NCI-H128 (cell line): ENCODE measurements around the gene ASB11.
"Not testable (repeated sequence)": the region's sequence is repeated elsewhere in the genome, so short reads cannot be mapped to it uniquely, and the experiment has no call there.

ENCODE experiments used
- DNase-seq: peaks from one replicate; lab custom pipeline; 2025; ENCODE audit not compliant: unreplicated experiment; lab: John Stamatoyannopoulos, UW

Gene ASB11

DNA sequence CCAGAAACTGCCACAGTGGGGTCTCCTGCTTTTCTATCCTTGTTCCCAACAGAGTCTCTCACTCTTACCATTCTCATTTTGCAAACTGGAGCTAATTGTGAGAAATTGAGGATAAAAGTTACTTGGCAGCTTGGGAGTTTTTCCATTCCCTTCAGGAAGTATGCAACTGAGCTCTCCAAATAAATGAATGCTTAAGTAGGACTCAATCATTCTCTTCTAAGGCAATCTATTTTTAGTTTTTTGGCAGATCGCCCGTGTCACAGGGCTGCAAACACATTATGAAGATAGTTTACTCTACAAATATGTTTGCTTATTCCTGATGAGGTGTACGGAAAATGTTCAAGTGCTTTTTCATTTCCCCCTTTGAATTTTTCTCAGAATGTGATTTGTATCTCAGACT is 5.3 kb downstream of the ASB11 start:
- DNase-seq, result peak; percentile 7

DNA sequence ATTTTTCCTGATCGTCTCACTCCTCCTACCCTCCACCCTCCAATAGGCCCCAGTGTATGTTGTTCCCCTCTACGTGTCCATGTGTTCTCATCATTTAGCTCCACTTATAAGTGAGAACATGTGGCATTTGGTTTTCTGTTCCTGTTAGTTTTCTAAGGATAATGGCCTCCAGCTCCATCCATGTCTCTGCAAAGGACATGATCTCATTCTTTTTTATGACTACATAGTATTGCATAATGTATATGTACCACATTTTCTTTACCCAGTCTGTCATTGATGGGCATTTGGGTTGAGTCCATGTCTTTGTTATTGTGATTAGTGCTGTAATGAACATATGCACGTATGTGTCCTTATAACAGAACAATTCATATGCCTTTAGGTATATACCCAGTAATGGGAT is 9.5 kb downstream of the ASB11 start:
- DNase-seq, result not testable (repeated sequence)

DNA sequence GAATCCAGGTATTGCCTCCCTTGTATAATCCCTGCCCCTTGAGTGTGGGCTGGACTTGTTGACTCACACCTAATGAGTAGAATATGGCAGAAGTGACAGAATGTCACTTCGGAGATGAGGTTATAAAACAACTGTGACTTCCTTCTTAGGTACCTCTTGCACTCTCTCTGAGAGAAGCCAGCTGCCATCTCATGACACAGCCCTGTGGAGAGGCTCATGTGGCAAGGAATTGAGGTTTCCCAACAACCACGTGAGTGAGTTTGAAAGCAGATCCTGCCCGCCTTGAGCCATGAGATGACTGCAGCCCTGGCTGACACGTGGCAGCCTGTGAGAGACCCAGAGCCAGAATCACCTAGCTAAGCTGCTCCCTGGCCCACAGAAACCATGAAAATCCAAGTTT is 13.5 kb downstream of the ASB11 start:
- DNase-seq, result no peak

DNA sequence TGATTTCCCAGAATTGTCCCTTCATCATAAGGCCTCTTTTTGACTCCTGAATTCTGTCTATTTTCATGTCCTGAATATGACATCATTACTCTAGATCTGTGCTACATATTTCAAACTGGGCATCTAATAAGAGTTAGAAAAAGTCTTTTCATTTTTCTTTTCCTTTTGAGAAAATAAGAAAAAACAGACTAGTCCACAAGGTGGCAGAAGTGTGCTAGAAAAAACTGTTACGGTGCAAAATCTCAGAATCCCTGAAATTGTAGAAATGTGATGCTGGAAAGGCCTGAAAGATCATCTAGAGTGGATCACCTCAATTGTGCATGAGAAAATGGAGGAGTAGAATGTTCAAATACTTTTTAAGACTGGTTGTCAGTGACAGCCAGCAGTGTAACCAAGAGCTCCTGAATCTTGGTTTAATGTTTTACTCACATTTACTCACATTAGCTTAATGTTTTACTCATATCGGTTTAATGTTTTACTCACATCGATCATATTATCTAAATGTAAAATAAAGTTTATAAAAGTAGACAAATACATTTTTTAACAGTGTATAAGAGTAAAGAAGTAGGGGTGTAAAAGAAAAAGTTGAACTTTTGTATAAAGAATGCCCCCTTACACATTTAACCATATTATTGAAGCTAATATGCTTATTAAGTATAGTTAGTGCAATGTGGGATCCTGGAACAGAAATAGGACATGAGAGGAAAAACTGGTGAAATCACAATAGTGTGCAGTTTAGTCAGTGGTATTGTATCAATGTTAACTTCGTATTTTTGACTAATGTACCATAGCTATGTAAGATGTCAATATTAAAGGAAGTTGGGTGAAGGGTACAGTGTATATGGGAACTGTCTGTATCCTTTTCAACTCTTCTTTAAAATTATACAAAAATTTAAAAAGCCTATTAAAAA is 15.2 kb downstream of the ASB11 start:
- DNase-seq, result no peak

DNA sequence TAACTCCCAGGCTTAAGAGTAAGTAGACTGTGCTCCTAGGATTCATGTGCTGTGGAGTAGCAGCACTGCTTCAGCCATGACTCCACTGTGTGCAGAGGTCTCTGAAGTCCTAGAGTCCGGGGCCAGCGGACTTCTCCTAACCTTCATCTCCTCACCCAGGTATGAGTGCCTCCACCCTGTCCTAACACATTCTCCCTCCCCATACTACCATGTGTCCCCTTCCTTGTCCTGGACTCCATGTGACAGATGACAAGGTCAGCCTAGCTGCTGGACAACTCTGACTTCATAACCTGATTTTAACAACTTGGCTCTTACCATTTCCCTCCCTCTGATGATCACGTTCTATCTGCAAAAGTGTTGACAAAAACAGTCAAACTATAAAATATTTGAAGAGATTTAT is 16.7 kb downstream of the ASB11 start:
- DNase-seq, result no peak

DNA sequence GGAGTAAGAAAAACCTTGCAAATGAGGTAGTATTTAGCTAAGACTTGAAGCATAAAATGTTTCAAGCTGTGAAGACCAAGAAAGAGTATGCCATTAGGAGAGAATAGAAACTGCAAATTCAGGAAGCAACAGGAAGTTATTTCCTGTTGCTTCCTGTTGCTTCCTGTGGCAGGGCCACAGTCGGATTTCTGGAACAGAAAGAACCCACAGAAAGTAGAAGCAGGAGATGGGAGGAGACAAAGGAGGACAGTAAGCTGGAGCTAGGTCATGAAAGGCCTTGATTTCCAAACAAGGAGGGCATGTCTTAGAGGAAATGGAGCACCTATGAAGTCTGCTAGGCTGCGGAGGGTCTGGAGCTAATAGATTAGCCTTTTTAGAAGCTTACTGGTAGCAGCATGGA is 17.2 kb downstream of the ASB11 start:
- no peak for DNase-seq

DNA sequence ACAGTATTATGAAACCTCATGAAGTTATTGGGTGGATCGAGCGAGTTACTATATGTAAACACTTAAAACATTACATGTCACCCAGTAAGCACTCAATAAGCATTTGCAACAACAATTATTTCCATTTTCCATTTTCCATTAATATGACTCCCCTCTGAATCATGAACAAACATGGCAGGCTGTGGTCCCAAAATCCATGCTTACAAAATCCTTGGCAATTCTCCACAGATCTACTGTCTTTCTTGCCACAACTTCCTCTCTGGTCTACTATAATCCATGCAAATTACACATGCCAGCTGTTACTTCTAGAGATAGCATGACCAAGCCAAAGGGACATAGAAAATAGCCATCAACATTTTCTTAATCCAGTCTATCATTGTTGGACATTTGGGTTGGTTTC is 22.0 kb downstream of the ASB11 start:
- DNase-seq, result no peak

DNA sequence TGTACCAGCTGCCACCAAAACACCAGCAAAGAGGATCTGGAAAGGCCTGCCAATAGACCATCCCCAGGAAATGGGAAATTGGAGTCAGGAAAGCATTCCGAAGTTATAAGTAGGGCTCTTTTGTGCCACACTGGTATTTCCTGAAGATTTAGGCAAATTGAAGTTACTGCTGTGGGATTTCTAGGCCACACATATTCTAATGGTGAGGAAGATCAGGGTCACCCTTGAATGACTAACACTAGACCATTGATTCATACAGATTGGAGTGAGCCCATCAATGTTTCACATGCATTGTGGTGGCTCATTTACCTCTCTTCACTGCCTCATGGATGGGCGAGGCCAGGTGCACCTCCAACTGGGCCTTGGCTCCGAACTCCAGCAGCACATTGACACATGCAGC is 22.6 kb downstream of the ASB11 start:
- DNase-seq, result no peak

DNA sequence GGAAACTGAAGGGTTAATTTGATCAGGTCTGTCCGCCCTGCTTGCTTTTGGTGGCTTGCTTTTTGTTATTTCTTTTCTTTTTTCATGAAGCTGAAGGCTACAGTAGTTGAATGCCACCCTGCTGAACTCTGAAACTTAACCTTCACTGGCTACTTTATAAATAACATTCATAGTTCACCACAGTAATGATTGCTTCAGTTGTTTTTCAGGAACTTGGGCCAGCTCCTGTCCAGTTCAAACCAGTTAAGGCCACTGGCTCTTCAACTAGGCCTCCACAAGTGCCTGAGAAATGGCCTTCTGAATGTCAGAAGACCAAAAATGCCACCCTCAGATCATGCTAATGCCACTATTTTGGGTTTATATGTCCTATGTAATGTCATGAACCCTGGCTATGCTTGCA is 37.8 kb downstream of the ASB11 start:
- no peak for DNase-seq

DNA sequence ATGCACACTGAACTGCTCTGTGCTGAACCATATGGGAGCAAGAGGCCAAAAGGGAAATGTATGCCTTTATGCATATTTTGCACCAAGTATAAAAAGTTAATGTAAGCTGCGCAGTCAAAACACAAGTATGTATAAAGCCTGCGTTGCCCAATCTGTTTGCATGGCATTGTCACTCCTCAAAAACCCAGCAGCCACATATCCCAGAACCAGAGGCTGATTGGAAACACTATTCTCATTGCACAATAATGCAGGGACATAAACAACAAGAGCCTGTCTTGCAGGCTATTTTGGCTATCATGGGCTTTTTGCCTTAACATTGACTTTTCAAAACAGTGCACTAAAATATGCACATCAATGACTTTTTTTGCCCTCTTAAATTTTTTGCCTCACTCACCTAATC is 40.5 kb downstream of the ASB11 start:
- no peak for DNase-seq

DNA sequence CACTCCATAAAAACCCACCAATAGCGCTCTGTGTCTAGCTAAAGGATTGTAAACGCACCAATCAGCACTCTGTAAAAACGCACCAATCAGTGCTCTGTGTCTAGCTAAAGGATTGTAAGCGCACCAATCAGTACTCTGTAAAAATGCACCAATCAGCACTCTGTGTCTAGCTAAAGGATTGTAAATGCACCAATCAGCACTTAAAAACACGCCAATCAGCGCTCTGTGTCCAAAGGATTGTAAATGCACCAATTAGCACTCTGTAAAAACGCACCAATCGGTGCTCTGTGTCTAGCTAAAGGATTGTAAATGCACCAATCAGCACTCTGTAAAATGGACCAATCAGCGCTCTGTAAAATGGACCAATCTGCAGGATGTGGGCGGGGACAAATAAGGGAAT is 42.2 kb downstream of the ASB11 start:
- not testable (repeated sequence) for DNase-seq

DNA sequence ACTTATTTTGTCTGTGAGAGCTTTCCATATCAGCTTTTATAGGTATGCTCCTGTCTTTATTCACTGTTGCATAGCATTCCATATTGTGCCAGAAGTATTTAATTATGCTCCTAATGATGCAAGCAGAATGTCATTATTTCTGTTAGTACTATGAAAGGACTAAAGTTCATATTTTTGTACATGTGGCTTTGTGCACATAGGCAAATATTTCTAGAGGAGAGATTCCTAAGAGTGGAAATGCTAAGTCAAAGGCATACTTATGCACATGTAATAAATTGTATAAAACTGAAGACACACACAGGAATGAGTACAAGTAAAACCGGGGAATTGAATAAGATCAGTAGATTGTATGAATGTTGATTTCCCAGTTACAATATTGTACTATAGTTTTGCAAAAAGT is 43.7 kb downstream of the ASB11 start:
- no peak for DNase-seq

DNA sequence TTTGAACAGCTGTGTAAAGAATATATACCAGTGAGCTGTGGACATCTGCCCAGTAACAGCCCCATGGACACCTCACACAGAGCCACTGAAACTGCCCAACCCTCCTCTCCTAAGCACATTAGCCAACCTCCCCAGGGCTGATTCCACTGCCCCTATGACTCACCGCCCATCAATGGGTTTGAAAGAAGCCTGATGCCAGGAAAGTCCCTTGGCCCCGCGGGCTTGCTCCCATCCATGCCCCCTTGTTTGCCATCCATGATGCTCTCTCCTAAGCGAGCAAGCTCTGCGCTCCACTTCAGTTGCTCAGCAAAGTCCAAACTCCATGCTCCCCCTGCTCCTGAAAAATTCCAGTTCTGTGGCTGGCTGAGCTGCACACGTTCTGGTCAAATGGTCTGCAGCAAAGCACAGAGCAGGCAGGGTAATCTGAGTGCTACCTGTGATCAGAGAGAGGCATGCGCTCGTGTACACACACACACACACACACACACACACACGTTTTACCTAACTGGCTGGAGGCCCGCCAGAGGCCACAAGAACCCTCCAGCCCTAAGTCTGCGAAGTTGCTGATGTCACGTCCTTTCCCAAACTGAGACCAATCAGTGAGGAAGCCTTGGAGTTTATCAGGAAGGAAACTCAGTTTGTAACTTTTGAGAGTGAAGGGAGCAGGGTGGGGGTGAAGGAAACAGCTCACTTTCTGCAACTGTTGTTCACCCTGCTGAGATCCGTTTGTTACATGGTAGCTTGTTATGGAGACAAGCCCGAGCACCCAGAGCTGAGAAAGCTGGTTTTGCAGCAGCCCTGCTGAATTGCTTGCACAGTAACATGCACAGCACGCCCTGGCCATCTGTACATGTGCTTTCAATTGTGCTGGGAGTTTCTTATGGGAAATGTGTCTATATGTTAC is 45.6 kb downstream of the ASB11 start, which contains the start of gene ASB9:
Gene ASB9, minus strand, starts transcription at position 466 of the 904 bp plus-strand sequence. Its CDS starts 209 bp downstream, at position 257.
- no peak for DNase-seq

DNA sequence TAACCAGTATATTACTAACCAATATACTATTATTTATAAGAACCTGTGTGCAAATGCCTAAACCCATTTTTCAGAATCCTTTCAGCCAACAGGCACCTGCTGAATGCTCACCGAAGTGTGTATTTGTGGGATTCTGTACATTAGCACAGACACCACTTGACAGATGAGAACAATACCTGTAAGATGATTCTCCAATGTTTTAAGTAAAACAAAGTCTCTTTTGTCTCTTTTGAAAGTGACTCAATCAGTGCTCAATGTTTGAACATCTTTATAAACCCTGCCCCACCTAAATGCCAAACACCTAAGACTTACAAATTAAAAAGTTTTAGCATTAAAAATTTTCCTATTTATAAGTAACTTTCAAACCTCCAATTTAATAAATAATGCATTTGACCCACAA is 46.3 kb downstream of the ASB11 start:
- DNase-seq, result no peak

DNA sequence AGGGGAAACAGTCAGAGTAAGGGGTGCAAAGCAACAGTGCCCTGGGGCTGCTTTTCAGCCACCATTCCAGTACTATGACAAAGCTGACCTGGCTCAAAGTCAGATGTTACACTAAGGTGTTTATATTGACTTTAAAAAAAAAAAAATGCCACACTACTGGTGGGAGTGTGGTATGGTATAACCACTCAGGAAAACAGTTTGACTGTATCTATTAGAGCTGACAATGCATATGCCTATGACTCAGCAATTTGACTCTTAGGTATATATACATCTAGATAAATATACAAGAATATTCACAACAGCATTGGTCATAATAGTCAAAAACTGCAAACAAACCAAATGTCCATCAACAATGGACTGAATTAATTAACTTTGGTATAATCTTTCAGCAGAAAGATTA is 60.6 kb downstream of the ASB11 start:
- no peak for DNase-seq

DNA sequence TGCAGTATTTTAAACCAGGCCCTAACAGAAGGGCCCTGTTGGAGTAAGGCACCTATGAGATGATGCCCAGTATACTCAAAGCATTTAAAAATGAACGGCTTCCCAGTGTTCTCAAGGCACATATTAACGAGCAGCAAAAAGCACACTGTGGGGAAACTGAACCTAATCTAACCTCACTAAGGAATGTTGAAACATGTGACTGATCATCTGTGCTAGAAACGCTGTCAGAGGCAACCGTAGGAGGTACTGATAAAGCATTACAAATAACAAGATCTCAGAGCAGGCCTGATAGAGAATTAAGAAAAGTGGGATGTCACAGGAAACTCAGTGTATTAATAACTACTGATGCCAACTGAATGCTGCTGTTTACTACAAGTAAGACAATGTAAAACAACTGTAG is 69.5 kb downstream of the ASB11 start:
- DNase-seq, result no peak

DNA sequence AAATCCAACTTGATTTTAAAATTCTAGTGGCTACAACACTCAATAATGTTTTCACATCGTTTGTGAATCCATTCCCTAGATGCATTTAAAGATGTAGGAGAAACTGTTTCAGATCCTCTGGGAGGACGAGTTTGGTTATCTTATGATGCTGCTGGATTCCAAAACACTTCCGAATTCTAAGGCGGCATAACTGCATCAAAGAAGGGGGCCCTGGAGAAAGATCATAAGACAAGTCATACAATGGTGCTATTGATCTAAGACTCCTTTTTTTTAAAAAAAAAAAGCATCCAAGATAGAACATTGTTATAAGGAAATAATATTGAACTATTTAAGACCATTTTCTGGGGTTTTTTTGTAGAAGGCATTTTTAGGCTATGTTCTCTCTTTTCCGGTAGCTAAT is 71.0 kb downstream of the ASB11 start:
- no peak for DNase-seq

DNA sequence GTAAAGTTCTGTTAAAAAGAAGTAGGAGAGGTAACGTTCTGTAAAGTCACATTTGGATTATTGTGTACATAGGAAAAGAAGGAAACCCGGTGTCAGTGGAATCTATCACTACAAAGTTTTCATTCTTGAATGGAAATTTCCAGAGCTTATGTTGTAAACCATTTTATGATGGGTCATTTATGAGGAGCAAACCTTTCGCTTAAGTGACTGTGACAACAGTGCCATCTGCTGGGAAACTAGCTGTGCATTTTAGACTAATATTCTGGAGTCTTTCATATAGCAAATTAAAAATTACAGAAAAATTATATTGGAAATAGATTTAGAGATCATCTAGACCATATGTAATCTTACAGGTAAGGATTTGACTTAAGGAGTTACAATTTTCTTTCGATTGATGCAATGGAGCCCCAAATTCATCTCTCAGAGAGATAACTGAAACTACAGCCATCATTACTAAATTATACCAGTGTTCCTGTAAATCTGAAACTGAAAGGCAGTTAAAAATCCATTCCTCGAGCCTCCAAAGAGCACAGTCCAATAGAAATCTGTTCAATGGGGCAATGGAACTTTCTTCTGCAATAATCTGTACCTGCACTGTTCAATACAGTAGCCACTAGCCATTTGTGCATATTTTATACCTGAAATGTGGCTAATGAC is 72.4 kb downstream of the ASB11 start:
- DNase-seq, result peak; percentile 13

DNA sequence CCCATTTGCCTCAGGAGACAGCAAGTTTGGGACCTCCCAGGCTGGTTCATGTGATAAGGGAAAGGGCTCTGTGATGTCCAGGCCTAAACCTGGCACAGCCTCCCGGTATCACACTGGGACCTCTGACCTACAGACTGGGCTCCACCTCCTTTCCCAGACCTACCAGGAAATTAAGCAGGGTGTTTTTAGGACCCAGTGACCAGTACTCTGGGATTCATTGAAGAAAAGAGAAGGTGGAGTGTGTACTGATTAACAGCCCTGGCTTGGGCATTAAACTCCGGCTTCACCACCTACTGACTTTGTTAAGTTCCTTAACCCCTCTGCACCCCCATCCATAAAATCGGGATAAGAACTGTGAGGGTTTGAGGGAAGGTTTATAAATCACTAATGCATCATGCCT is 74.1 kb downstream of the ASB11 start:
- no peak for DNase-seq

DNA sequence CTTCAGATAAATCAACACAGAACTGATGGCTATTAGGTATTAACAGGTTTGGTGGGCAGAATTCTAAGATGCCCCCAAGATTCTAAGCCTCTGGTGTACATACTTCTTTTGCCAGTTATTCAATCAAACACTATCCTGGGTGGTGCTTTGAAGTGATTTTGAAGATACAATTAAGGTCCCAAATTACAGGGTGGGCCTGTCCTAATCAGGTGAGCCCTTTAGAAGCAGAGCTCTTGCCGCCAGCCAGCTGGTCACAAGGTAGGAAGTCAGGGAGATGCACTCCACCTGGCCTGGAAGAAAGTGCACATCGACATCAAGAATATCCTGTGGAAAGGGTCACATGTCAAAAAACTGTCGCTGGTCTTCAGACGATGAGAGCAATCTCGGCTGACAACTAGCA is 75.0 kb downstream of the ASB11 start:
- no peak for DNase-seq

DNA sequence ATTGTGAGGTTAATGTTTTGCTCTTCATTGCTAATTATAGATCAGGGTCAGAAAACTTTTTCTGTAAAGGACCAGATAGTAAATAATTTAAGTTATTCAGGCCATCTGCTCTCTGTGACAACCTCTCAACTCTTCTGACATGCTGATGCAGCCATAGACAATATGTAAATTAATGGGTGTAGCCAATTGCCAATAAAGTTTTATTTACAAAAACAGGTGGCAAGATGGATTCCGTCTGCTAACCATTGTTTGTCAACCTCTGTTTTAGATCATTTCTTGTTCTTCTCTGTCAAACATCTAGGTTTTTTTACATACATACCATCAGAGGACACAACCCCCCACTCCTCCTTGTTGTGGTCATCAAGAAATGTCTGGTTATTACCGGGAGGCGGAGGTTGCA is 79.3 kb downstream of the ASB11 start:
- no peak for DNase-seq
